NCI-H774 (cell line): ENCODE measurements around the gene KPNB1.

Source experiments
- DNase-seq: peaks from one replicate; lab custom pipeline; 2025; lab: John Stamatoyannopoulos, UW

Gene KPNB1

DNA sequence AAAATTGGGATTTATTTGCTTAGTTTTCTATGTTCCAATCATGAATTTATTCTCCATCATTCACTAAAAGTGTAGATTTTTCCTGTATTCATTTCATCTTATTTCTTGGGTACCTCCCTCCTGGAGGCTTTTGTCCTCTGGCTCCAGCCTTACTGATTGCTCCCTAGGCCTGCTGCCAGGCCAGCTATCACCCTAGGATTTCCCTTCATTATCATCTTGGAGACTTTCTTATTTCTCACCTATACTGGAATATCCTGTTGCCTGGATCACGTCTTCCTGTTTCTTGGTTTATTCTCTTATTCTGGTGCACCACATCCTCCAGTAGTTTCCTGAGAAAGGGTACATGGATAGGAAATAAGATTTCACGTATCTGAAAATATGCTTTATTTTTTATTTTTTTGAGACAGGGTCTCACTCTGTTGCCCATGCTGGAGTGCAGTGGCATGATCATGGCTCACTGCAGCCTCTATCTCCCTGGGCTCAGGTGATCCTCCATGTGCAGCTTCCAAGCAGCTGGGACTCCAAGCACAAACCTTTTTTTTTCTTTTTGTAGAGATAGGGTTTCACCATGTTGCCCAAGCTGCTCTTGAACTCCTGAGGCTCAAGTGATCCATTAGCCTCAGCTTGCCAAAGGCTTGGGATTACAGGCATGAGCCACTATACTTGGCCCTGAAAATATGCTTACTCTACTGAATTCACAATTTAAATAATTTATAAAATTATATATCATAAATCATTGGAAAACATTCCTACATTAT is 13.3 kb upstream of the KPNB1 start:
- DNase-seq, result no peak

DNA sequence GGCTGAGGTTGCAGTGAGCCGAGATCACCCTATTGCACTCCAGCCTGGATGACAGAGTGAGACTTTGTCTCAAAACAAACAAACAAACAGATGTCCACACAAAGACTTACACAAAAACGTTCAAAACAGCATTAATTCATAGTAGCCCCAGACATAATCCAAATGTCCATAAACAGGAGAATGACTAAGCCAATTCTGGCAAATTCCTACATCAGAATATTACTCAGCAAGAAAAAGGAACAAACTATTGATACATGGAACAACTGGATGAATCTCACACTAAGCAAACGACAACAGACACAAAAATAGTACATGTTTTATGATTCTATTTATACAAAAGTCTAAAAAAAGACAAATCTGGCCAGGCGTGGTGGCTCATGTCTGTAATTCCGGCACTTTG is 10.8 kb upstream of the KPNB1 start:
- no peak for DNase-seq

DNA sequence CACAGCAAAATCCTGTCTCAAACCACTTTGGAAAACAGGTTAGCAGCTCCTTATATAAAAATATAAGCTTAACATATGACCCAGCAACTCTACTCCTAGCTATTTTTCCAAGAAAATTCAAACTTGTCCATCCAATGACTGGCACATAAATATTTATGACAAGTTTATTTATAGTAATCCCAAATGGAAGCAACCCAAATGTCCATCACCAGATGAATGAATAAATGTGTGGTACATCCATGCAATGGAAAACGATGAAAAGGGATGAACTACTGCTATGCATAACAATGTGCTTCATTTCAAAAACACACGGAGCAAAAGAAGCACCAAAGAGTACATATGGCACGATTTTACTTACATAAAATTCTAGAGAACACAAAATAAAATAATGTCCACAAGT is 9.6 kb upstream of the KPNB1 start:
- DNase-seq, result no peak

DNA sequence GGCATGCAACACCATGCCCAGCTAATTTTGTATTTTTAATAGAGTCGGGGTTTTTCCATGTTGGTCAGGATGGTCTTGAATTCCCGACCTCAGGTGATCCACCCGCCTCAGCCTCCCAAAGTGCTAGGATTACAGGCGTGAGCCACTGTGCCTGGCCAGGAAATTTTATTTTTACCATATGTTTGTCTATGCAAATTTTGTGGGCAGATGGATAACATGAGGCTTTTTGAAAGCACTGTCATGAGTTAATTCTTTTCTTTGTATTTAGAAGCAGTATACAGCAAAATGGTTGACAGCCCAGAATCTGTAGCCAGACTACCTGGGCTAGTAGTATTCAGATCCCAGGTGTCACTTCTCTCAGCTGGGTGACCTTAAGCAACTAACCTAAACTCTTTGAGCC is 8.5 kb upstream of the KPNB1 start:
- DNase-seq, result no peak

DNA sequence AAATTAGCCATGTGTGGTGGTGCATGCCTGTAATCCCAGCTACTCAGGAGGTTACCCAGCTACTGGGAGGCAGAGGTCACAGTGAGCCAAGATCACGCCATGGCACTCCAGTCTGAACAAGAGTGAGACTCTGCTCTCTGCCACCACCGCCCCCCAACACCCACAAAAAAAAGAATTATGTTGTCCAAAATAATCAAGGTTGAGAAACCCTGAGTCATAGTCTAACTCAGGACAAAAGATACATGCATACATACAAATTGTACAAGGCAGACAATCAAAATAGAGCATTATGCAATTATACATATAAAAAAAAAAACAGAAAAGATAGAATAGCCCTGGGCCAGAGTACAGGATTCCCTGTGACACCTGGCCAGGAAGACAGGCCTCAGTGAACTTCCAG is 6.6 kb upstream of the KPNB1 start:
- DNase-seq, result no peak

DNA sequence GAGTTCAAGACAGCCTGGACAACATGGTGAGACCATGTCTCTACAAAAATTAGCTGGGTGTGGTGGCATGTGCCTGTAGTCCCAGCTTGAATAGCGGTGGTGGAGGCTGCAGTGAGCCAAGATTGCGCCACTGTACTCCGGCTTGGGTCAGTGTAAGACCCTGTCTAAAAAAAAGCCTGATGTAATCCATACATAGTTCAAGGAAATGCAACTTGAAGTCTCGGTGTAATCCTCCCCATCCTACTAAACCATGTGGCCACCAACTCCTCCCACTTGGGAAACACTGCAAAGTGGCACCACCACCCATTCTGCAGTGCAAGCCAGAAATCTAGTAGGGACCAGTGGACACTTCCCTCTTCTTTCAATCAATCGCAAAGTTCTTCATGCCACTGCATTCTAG is 5.4 kb upstream of the KPNB1 start:
- DNase-seq, result no peak

DNA sequence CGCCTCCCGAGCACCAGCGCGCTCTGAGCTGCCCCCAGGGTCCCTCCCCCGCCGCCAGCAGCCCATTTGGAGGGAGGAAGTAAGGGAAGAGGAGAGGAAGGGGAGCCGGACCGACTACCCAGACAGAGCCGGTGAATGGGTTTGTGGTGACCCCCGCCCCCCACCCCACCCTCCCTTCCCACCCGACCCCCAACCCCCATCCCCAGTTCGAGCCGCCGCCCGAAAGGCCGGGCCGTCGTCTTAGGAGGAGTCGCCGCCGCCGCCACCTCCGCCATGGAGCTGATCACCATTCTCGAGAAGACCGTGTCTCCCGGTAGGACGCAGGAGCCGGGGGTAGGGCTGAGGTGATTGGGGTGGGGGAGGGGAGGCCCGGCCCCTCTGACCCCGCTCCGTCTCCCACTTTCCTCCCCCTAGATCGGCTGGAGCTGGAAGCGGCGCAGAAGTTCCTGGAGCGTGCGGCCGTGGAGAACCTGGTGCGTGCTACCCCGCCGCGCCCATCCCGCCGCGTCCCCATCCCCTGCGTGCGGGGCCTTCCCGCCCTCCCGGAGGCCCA is 329 bp downstream of the KPNB1 start:
- no peak for DNase-seq

DNA sequence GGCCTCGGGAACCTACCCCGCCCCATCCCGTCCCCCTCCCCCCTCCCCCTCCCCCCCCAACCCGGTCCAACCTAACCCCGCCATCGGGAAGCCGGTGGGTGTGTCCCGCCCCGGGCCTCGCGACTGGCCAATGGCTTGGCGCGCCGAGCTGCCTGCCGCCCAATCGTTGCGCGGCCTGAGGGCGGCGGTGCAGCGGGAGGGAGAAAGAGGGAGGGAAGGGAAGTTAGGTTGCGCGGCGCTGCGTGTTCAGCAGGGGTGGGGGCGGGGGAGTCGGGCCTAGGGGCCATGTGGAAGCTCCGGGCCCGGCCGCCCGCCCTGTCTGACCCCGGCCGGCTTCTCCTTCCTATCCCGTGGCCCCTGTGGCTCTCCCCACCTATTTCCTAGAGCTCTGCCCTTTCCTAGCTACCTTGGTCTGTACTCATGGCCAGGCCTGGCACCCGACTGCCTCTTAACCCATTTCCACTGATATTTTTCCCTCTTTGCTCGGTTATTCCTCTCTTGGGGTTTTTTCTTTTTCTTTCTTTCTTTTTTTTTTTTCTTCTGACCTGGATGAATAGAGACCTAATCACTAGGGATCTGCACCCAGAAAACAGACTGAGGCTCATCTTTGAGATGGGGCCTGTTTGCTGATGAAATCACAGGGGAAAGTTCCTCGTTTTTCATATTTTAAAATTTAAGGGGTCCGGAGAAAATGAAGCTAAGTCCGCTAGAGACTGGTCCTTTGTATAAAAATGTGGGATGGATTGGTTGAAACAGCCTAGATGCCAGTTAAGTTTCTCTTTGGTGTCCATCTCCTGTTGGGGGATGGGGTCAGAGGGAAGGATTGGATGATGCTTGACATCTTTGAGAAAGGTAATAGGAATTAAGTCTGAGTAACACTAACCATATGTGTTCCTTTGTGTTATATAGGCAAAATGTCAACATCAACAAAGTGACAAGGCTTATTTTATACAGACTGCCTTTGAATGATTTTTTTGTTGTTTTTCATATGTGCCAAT is 1.1 kb downstream of the KPNB1 start:
- DNase-seq, result peak; percentile 100

DNA sequence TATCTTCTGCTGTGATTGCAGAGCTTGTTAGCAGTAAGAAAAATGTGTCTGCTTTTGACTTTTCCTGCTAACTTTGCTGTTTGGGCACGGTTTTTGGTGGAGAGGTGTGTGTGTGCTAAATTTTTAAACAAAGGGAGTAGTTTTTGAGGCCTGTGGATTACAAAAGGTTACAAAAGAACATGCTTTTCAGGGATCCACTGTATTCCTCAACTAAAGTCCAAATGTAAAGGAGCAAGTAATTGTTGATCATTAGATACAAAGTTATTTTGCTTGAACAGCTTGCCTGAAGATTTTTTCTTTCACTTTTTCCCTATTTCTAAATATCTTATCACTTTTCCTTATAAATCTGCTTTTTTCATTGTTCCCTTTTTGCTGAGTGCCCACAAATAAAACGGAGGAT is 2.0 kb downstream of the KPNB1 start:
- DNase-seq, result no peak

DNA sequence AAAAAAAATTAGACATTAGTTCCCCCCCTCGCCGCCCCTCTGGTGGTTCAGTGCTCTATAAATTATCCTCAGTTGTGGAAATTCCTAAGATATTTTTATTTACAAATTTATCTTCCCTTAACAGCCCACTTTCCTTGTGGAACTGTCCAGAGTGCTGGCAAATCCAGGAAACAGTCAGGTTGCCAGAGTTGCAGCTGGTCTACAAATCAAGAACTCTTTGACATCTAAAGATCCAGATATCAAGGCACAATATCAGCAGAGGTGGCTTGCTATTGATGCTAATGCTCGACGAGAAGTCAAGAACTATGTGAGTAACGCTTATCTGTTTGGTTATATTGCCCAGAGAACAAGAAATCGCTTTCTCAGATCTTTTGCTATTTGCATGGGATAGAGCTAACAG is 2.9 kb downstream of the KPNB1 start:
- no peak for DNase-seq

DNA sequence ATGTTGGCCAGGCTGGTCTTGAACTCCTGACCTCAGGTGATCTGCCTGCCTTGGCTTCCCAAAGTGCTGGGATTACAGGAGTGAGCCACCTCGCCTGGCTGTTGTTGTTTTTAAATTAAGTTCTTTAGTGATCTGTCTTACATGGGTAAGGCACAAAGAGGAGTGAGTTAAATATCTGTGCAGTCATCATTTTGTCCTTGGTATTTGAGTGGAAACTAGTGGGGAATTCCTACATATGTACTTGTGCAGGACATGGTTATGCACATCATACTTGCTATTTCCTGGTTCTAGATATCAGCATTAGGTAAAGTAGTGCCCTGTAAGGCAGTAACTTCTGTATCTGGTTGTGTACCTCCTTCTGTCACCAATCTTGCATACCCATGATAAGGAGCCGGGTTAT is 3.7 kb downstream of the KPNB1 start:
- no peak for DNase-seq

DNA sequence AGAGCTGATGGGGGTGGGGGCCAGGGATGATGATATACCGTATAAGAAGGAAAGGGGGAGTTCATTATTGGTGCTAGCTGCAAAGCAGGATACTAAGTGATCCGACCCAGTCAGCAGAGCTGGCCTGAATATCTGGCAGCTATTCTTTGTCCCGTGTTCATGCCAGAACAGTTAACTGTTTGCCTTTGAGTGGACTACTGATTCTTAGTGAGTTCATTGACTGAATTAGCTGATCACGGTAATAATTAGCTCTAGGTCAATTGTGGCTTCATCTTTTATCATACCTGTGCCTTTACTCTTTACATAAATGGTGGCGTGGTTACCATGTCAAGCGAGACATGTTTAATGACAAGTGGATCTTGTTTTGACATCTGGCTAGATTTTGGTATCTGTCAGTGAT is 5.3 kb downstream of the KPNB1 start:
- no peak for DNase-seq

DNA sequence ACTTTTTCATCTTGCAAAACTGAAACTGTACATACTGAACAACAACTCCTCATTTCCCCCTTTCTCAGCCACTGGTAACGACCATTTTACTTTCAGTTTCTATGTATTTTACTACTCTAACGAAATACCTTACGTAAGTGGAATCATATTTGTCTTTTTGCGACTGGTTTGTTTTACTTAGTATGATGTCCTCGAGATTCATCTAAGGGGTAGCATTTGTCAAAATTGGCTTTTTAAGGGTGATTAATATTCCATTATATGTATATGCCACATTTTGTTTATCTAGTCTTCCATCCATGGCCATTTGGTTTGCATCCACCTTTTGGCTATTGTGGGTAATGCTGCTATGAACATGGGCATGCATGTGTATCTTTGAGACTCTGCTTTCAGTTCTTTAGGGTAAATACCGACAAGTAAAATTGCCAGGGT is 10.4 kb downstream of the KPNB1 start:
- no peak for DNase-seq

DNA sequence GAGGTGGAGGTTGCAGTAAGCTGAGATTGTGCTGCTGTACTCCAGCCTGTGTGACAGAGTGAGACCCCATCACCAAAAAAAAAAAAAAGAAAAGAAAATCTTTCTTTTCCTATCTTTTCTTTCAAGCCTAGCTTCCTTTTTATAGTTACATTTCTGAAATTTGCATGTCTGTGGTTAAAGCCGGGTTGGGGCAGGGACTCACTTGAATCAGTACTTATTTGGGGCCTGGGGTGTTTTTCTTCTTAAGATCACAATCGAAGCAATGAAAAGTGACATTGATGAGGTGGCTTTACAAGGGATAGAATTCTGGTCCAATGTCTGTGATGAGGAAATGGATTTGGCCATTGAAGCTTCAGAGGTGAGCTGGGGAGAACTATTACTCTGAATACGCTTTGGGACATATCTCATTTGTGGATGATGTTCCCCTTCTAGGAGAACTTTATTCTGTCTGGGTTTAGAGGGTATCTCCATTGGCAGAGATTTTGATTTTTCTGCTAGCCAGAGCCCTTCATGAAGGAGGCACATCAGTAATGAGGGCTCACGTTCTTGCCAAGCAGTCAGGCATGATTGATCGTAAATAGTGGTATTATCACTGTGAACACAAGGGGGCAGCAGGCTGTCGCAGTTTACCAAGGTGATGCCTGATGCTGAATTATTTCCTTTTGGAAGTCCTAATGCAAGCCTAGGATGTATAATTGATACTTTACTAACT is 14.3 kb downstream of the KPNB1 start:
- DNase-seq, result peak; percentile 32

DNA sequence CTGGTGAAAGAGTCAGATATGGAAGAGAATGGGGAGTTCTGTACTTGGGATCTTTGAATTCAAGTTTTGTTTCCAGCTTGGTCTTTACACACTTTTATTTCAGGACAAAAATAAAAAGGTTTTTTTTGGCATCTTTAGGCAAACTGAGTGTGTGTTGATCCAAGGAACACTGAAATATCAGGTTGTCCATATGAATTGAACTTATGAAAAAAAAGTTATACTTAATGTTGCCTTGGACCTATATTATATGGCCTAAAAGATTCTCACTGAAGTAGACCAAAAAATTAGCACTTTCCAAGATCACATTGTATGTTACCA is 14.9 kb downstream of the KPNB1 start:
- no peak for DNase-seq

DNA sequence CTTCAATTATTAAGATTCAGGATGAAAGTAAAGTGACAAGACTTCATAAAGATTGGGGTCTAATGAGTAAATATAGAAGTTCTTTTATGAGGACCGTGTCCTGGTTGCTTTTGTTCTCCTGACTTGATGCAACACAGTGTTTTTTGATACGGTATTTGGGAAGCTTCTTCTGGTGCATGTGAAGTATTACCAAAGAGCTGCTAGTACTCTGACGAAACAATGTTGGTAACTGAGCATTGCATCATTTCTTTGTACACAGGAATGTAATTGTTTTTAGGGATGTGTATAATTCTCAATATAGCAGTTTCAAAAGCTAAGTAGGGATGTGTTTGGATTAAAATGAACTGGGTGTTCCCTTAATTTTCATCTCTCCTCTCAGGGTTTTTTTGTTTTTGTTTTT is 15.9 kb downstream of the KPNB1 start:
- no peak for DNase-seq

DNA sequence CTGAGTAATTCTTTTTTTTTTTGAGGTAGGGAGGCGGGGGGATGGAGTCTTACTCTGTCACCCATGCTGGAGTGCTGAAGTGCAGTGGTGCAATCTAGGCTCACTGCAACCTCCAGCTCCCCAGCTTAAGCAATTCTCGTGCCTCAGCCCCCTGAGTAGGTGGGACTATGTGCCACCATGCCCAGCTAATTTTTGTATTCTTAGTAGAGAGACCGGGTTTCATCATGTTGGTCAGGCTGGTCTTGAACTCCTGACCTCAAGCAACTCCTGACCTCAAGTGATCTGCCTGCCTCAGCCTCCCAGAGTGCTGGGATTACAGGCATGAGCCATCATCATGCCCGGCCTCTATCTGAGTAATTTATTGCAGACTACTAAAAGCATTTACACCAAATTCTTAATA is 19.4 kb downstream of the KPNB1 start:
- no peak for DNase-seq

DNA sequence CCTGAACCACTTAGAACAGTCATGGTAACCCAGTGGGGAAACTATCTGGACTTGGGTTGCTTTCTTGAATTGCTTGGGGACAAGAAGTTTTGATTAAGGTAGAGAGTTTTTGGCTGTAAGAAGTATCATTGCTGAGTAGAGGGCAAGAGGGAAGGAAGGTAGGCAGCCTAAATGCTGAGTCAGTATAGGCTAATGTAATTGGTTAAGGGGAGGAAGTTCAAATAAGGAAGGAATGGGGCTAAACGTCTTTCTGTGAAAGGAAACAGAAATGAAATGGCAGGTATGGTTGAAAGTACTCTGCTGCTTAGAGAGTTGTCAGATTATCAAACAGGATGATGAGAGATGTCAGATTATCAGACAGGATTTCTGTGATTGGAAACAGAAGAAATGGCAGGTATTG is 20.3 kb downstream of the KPNB1 start:
- no peak for DNase-seq

DNA sequence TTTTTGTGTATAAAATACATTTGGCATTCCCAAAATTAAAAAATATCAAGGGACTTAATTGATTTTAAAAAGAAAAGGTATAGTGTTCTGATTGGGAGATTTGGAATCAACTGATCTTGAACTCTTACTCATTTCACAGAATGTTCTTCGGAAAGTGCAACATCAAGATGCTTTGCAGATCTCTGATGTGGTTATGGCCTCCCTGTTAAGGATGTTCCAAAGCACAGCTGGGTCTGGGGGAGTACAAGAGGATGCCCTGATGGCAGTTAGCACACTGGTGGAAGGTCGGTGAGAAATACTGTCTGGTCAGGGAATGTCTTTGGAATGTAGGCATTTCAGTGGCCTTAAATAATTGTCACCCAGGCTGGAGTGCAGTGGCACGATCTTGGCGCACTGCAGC is 24.8 kb downstream of the KPNB1 start:
- no peak for DNase-seq

DNA sequence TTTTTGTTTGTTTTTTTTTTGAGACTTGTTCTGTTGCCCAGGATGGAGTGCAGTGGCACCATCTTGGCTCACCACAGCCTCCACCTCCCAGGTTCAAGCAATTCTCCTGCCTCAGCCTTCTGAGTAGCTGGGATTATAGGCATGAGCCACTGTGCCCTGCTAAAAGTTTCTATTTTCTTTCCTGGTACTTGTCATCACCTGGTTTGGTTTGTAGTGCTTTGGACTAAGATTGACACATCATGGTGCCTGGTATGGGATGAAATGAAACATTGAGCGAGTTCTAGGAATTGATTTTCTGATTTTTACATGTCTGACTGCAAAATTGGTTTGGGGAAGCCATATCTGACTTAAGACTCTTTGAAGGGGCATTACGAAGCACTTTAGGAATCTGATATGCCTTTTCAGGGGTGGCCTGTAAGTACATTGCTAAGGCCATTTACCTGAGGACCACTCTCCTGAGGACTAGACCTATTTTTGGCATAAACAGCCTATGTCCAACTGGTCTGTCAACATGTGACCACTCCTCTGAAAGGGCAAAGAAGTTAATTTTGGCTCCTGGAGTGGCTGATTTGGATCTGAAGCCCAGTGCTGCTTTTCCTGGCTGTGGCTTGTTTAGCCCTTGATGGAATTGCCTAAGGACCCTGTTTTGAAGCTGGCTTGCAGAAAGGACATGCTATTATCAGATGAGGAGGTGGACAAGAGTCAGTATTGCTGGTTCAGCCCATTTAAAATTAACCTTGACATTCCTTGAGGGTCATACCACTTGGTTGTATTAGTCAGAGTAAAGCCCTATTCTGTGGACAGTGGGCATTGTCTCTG is 25.9 kb downstream of the KPNB1 start:
- DNase-seq, result no peak

DNA sequence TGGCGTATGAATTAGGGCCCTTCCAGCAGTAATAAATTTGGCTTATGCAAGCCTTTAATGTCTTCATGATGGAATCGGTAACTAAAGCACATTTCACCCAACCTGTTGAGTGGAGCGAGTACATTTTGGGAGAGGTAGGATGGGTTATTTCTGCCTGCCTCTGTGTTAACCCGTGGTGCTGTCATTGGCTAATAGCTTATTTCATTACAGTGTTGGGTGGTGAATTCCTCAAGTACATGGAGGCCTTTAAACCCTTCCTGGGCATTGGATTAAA is 26.4 kb downstream of the KPNB1 start:
- DNase-seq, result no peak
